ENCODE data around the gene PRG2.

DNA sequence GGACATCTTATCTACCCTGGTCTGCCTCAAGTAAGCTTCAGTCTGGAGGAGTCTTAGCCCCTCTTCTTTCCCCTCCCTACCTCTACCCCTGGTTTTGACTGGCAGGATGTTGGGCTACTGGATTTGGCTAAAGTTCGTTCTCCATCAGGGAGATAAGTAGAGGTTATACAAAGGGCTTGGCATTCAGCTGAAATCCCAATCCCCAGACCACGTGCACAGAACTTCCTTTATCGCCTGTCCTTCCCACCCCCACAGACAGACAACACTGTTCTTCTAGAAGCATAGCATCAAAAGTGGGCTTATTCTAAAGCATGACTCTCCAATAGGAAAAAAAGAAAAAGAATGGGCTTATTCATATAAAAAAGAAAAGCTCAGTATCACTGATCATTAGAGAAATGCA lies 17.3 kb downstream of the PRG2 start:
- TF ChIP-seq, protein P1, sequence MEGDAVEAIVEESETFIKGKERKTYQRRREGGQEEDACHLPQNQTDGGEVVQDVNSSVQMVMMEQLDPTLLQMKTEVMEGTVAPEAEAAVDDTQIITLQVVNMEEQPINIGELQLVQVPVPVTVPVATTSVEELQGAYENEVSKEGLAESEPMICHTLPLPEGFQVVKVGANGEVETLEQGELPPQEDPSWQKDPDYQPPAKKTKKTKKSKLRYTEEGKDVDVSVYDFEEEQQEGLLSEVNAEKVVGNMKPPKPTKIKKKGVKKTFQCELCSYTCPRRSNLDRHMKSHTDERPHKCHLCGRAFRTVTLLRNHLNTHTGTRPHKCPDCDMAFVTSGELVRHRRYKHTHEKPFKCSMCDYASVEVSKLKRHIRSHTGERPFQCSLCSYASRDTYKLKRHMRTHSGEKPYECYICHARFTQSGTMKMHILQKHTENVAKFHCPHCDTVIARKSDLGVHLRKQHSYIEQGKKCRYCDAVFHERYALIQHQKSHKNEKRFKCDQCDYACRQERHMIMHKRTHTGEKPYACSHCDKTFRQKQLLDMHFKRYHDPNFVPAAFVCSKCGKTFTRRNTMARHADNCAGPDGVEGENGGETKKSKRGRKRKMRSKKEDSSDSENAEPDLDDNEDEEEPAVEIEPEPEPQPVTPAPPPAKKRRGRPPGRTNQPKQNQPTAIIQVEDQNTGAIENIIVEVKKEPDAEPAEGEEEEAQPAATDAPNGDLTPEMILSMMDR (IDR thresholded peaks at IDR 0.05; ENCODE audit: insufficient read depth, low read length, poor library complexity, severe bottlenecking), result no peak
- no peak for TF ChIP-seq EZH2phosphoT487 (conservative IDR thresholded peaks at IDR 0.05; ENCODE audit: low read length)
